ENCODE data around the gene EFHC2. TPM values are rescaled to one million over a fixed set of nuclear protein-coding genes. Genes with fewer than 3 reads are reported as not detected.

The EFHC2 gene
- total RNA-seq, 1 experiment from 2014 or later = 4.3 TPM

GRCh38 chrX:44173219-44173618 lies 170.3 kb downstream of the EFHC2 start:
- TF ChIP-seq EZH2 (IDR thresholded peaks at IDR 0.05; ENCODE audit: low read depth) (no peak), CTCF (conservative IDR thresholded peaks at IDR 0.05) (no peak)
- no peak for DNase-seq
- Histone ChIP-seq H3K9me2 (ENCODE audit: insufficient read depth) (no peaks in the 10 kb centered on the region), H3K27me3 (ENCODE audit: insufficient read depth, low read depth) (no peaks in the 10 kb centered on the region), H4K20me1 (ENCODE audit: insufficient read depth) (no peaks in the 10 kb centered on the region), H3K79me2 (ENCODE audit: low read depth) (no peaks in the 10 kb centered on the region), H3K4me3 (no peak overlapping the region), H3K27ac (no peak overlapping the region), H3K9me3 (ENCODE audit: insufficient read depth, low read depth) (no peaks in the 10 kb centered on the region), H3K4me1 (replicated peaks; ENCODE audit: insufficient read depth) (no peaks in the 10 kb centered on the region), H3F3A (ENCODE audit: insufficient read depth, low read depth) (no peaks in the 10 kb centered on the region), H3K36me3 (ENCODE audit: low read depth) (no peaks in the 10 kb centered on the region), H3K4me2 (no peak overlapping the region), H2AFZ (no peak overlapping the region)
- BruUV-seq (replicated peaks) = no TSS peak
- POLR2A ChIA-PET (ENCODE audit: unreplicated experiment) = no interaction called here
- intact Hi-C loops (cut with micrococcal nuclease; ENCODE audit: unreplicated experiment) = no loop called here
- CTCF ChIA-PET = no interaction called here

DNA sequence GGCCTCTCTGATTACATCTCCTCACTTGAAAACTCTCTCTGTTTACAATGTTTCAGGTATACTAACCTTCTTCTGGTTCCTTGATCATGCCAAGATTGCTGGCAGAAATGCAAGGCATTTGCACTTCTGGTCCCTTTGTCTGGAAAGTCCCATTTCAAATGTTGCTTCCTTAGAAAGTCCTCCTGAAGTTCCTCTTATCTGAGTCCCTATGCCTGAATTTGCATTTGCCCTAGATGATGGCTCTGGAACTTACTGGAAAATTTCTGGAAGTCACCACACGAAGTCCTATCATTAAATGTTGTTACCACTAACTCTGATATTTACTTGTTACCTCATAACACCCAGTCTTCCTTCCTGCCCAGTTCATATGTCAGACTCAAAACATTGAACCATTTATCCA lies 176.4 kb downstream of the EFHC2 start:
- H2AFZ ChIP-seq = no peak overlapping the region
- CTCF ChIA-PET = no interaction called here
- H3K27ac ChIP-seq = no peak overlapping the region
- no peaks in the 10 kb centered on the region for H3K9me2 ChIP-seq (ENCODE audit: insufficient read depth)
- no peaks in the 10 kb centered on the region for H3K4me1 ChIP-seq (replicated peaks; ENCODE audit: insufficient read depth)
- intact Hi-C loops (cut with micrococcal nuclease; ENCODE audit: unreplicated experiment) = no loop called here
- BruUV-seq (replicated peaks) = no TSS peak
- H3K27me3 ChIP-seq (ENCODE audit: insufficient read depth, low read depth) = no peaks in the 10 kb centered on the region
- H3K9me3 ChIP-seq (ENCODE audit: insufficient read depth, low read depth) = no peaks in the 10 kb centered on the region
- POLR2A ChIA-PET (ENCODE audit: unreplicated experiment) = no interaction called here
- no peak for DNase-seq
- TF ChIP-seq CTCF (conservative IDR thresholded peaks at IDR 0.05) (no peak), EZH2 (IDR thresholded peaks at IDR 0.05; ENCODE audit: low read depth) (no peak)
- no peaks in the 10 kb centered on the region for H4K20me1 ChIP-seq (ENCODE audit: insufficient read depth)
- H3F3A ChIP-seq (ENCODE audit: insufficient read depth, low read depth) = no peaks in the 10 kb centered on the region
- no peak overlapping the region for H3K4me2 ChIP-seq
- no peak overlapping the region for H3K4me3 ChIP-seq
- no peaks in the 10 kb centered on the region for H3K36me3 ChIP-seq (ENCODE audit: low read depth)
- no peaks in the 10 kb centered on the region for H3K79me2 ChIP-seq (ENCODE audit: low read depth)

DNA sequence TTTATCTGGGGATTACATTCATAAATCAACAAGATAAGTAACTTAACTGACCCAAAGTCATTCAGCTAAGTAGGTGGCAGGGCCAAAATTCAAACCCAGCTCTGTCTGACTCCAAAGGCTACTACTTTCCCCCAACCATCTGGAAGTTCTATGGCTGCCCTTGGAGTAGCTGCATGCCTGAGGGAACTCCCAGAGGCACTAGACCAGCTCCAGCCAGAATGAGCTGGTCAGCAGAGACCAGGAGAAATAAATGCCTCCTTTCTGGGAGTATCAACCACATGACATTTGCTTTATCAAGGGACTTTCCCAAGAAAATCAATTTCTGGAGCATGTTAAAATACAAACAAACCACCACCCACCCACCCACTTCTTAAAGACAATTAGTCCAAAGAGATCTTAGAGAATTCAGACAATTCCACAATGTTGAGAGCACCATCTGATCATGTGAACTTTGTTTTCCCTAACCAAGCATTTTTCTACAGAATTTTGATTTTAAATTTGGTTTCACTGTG lies 180.5 kb downstream of the EFHC2 start:
- Histone ChIP-seq H3F3A (ENCODE audit: insufficient read depth, low read depth) (no peaks in the 10 kb centered on the region), H4K20me1 (ENCODE audit: insufficient read depth) (no peaks in the 10 kb centered on the region), H2AFZ (no peak overlapping the region), H3K27me3 (ENCODE audit: insufficient read depth, low read depth) (no peaks in the 10 kb centered on the region), H3K36me3 (ENCODE audit: low read depth) (no peaks in the 10 kb centered on the region), H3K27ac (no peak overlapping the region), H3K79me2 (ENCODE audit: low read depth) (no peaks in the 10 kb centered on the region), H3K4me3 (no peak overlapping the region), H3K9me2 (ENCODE audit: insufficient read depth) (no peaks in the 10 kb centered on the region), H3K4me2 (no peak overlapping the region), H3K9me3 (ENCODE audit: insufficient read depth, low read depth) (no peaks in the 10 kb centered on the region), H3K4me1 (replicated peaks; ENCODE audit: insufficient read depth) (no peaks in the 10 kb centered on the region)
- intact Hi-C loops (cut with micrococcal nuclease; ENCODE audit: unreplicated experiment) = no loop called here
- ChIA-PET POLR2A (ENCODE audit: unreplicated experiment) (no interaction called here), CTCF (no interaction called here)
- TF ChIP-seq CTCF (conservative IDR thresholded peaks at IDR 0.05) = no peak
- TF ChIP-seq EZH2 (IDR thresholded peaks at IDR 0.05; ENCODE audit: low read depth) = no peak
- BruUV-seq (replicated peaks) = no TSS peak
- DNase-seq = no peak
